DOHH2 (cell line): ENCODE results near the gene GDI1.

ENCODE experiments used
- H3F3A ChIP-seq: fragments of 200-600 bp; sonication (generic), shearing (Covaris generic); 2 replicates; pipeline ENCODE4 v1.6.0; 2016; ENCODE audit warnings: antibody characterized with exemption, mild to moderate bottlenecking; ENCODE audit not compliant: control insufficient read depth, insufficient read depth
- H3K27ac ChIP-seq: fragments of 200-600 bp; sonication (generic); 2 replicates; pipeline ENCODE4 v1.5.1; 2014; ENCODE audit warnings: low read depth, mild to moderate bottlenecking, low read length, moderate library complexity
- H3K27me3 ChIP-seq: fragments of 200-600 bp; sonication (generic); 2 replicates; pipeline ENCODE4 v1.6.1; 2014; ENCODE audit warnings: mild to moderate bottlenecking, low read length, mixed read lengths; ENCODE audit not compliant: control insufficient read depth
- H3K36me3 ChIP-seq: fragments of 200-600 bp; sonication (generic); 2 replicates; pipeline ENCODE4 v1.6.1; 2014; ENCODE audit warnings: mild to moderate bottlenecking, low read length, moderate library complexity, mixed read lengths; ENCODE audit not compliant: control insufficient read depth
- H3K4me1 ChIP-seq: fragments of 200-600 bp; sonication (generic); 2 replicates; pipeline ENCODE4 v1.6.1; 2014; ENCODE audit warnings: mild to moderate bottlenecking, low read length, mixed read lengths; ENCODE audit not compliant: control insufficient read depth
- H3K4me2 ChIP-seq: fragments of 200-600 bp; sonication (generic); 2 replicates; pipeline ENCODE4 v1.6.0; 2014; ENCODE audit warnings: mild to moderate bottlenecking, low read length, moderate library complexity
- H3K4me3 ChIP-seq: fragments of 200-600 bp; sonication (generic); 2 replicates; pipeline ENCODE4 v1.5.1; 2014; ENCODE audit warnings: mild to moderate bottlenecking, low read length, mixed read lengths
- H3K79me2 ChIP-seq: fragments of 200-600 bp; sonication (generic); 2 replicates; pipeline ENCODE4 v1.6.1; 2014; ENCODE audit warnings: mild to moderate bottlenecking, low read length, mixed read lengths; ENCODE audit not compliant: control insufficient read depth
- H3K9me2 ChIP-seq: fragments of 200-600 bp; sonication (generic); replicated peaks from 2 replicates; pipeline ENCODE4 v1.6.1; 2014; ENCODE audit warnings: mild to moderate bottlenecking, low read length, mixed read lengths; ENCODE audit not compliant: control insufficient read depth
- H3K9me3 ChIP-seq: fragments of 200-600 bp; sonication (generic); 2 replicates; pipeline ENCODE4 v1.6.1; 2014; ENCODE audit warnings: antibody characterized with exemption, low read length, mixed read lengths; ENCODE audit not compliant: control insufficient read depth, insufficient read depth
- H4K20me1 ChIP-seq: fragments of 200-600 bp; sonication (generic); 2 replicates; pipeline ENCODE4 v1.6.0; 2014; ENCODE audit warnings: low read depth, mild to moderate bottlenecking, antibody characterized with exemption, low read length, moderate library complexity; ENCODE audit not compliant: control insufficient read depth, insufficient read depth
- CTCF ChIP-seq: fragments of 200-600 bp; sonication (generic); IDR thresholded peaks from one replicate; pipeline ENCODE4 v1.5.1; 2014; ENCODE audit warnings: antibody characterized with exemption, mild to moderate bottlenecking, low read depth, low read length; ENCODE audit not compliant: poor library complexity, severe bottlenecking
- EZH2phosphoT487 ChIP-seq: fragments of 200-600 bp; sonication (generic); IDR thresholded peaks from 2 replicates; pipeline ENCODE4 v1.6.1; 2017; ENCODE audit warnings: borderline replicate concordance, mild to moderate bottlenecking, antibody characterized with exemption, low read length, moderate library complexity, mixed read lengths

GDI1 gene

GRCh38 chrX:154401918-154402621 lies 34.9 kb upstream of the GDI1 start:
- Histone ChIP-seq H3K27me3 (no peaks in the 10 kb centered on the region), H3K4me1 (peaks cover 14% of the 10 kb centered on the region), H3K4me3 (no peak overlapping the region), H3K9me2 (no peaks in the 10 kb centered on the region), H3K36me3 (peaks cover 33% of the 10 kb centered on the region), H3K79me2 (peaks cover 25% of the 10 kb centered on the region), H3F3A (peaks cover 29% of the 10 kb centered on the region), H3K4me2 (no peak overlapping the region), H3K9me3 (no peaks in the 10 kb centered on the region), H4K20me1 (no peaks in the 10 kb centered on the region), H3K27ac (no peak overlapping the region)
- TF ChIP-seq EZH2phosphoT487 (no peak), CTCF (no peak)

DNA sequence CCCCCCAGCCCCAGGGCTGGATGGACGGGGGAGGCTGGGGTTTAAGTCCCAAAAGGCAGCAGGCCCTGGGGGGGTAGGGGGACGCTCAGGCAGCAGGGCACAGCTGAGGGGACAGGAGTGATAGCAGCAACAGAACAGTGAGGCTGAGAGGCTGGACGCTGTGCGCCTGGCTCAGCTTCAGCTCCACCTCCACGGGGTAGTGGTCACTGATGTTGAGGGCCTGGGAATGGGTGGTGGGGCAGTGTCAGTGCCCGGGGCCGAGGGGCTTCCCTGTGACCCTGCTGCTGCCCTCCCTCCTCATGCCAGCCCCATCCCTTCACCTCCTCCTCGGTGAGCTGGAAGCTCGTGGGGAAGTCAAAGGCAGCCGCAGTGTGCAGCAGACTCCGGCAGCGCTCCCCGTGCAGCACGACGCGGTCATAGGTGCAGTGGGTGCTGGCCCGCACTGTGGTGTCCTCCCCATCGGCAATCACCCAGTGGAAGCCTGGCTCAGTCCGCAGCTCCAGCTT lies 34.3 kb upstream of the GDI1 start:
- Histone ChIP-seq H3K79me2 (peaks cover 19% of the 10 kb centered on the region), H3K4me1 (peaks cover 11% of the 10 kb centered on the region), H3K9me3 (no peaks in the 10 kb centered on the region), H3F3A (peaks cover 29% of the 10 kb centered on the region), H3K4me2 (no peak overlapping the region), H3K9me2 (no peaks in the 10 kb centered on the region), H3K27ac (no peak overlapping the region), H3K27me3 (no peaks in the 10 kb centered on the region), H3K4me3 (no peak overlapping the region), H4K20me1 (no peaks in the 10 kb centered on the region), H3K36me3 (peaks cover 33% of the 10 kb centered on the region)
- TF ChIP-seq EZH2phosphoT487 (no peak), CTCF (no peak)

- Histone ChIP-seq H3K4me3 (no peak overlapping the region), H3K27ac (no peak overlapping the region), H4K20me1 (no peaks in the 10 kb centered on the region), H3K36me3 (peaks cover 32% of the 10 kb centered on the region), H3K79me2 (peaks cover 16% of the 10 kb centered on the region), H3K27me3 (no peaks in the 10 kb centered on the region), H3K4me1 (peaks cover 11% of the 10 kb centered on the region), H3K9me2 (no peaks in the 10 kb centered on the region), H3K4me2 (no peak overlapping the region), H3K9me3 (no peaks in the 10 kb centered on the region), H3F3A (peaks cover 29% of the 10 kb centered on the region)
- TF ChIP-seq CTCF (no peak), EZH2phosphoT487 (no peak)
Observed at GRCh38 chrX:154403192-154403591, 33.8 kb upstream of the GDI1 start.
